CD8-positive, alpha-beta memory T cell (primary cell): Measurements from ENCODE around the gene RNF146. TPM values are rescaled to one million over a fixed set of nuclear protein-coding genes. Genes with fewer than 3 reads are reported as not detected.

ENCODE experiments used
- CTCF ChIA-PET: fragments of 350-600 bp; sonication (Branson Sonifier 250); formaldehyde crosslinking; loops from one replicate; lab custom pipeline; 2021; ENCODE audit warnings: antibody characterized with exemption; lab: Charles Lee
- POLR2A ChIA-PET: fragments of 350-600 bp; sonication (Branson Sonifier 250); formaldehyde crosslinking; loops from one replicate; lab custom pipeline; 2021; ENCODE audit warnings: antibody characterized with exemption; lab: Charles Lee
- DNase-seq, 5 donors: peaks; one replicate each; pipeline versions ENCODE4 v3.0.0 to v3.0.0-alpha.2; 2020 to 2022; ENCODE audit warnings: mixed read lengths in 1 of 5
- H3K27ac ChIP-seq: one replicate; pipeline ENCODE4 v1.7.0; 2013; ENCODE audit warnings: low read depth, mild to moderate bottlenecking, low read length, moderate library complexity
- H3K27me3 ChIP-seq: 2 replicates; pipeline ENCODE4 v1.7.0; 2013; ENCODE audit warnings: low read length, mild to moderate bottlenecking; ENCODE audit not compliant: insufficient read depth, poor library complexity, severe bottlenecking
- H3K36me3 ChIP-seq: 2 replicates; pipeline ENCODE4 v1.7.0; 2013; ENCODE audit warnings: mild to moderate bottlenecking, low read length, moderate library complexity; ENCODE audit not compliant: insufficient read depth
- H3K4me1 ChIP-seq: 2 replicates; pipeline ENCODE4 v1.7.0; 2013; ENCODE audit warnings: mild to moderate bottlenecking, low read length, moderate library complexity; ENCODE audit not compliant: insufficient read depth
- H3K4me3 ChIP-seq: 2 replicates; pipeline ENCODE4 v1.7.0; 2013; ENCODE audit warnings: mild to moderate bottlenecking, low read length
- H3K9me3 ChIP-seq: 2 replicates; pipeline ENCODE4 v1.7.0; 2013; ENCODE audit warnings: mild to moderate bottlenecking, low read length
- H3K27ac Mint-ChIP-seq, 8 donors: one replicate each; pipeline ENCODE4 v1.8.0; 2020 to 2021; ENCODE audit warnings: mixed read lengths in 8 of 8, mild to moderate bottlenecking in 6 of 8, inconsistent platforms in 3 of 8, moderate library complexity in 3 of 8
- H3K27me3 Mint-ChIP-seq, 2 donors: one replicate each; pipeline ENCODE4 v1.8.0; 2020 to 2021; ENCODE audit warnings: mixed read lengths in 2 of 2, mild to moderate bottlenecking in 1 of 2, moderate library complexity in 1 of 2
- H3K36me3 Mint-ChIP-seq, 3 donors: one replicate each; pipeline ENCODE4 v1.8.0; 2020 to 2021; ENCODE audit warnings: mixed read lengths in 3 of 3, inconsistent platforms in 1 of 3, mild to moderate bottlenecking in 1 of 3
- H3K4me1 Mint-ChIP-seq, 3 donors: one replicate each; pipeline ENCODE4 v1.8.0; 2020 to 2021; ENCODE audit warnings: mixed read lengths in 3 of 3, inconsistent platforms in 1 of 3, mild to moderate bottlenecking in 1 of 3
- H3K4me3 Mint-ChIP-seq, 7 donors: one replicate each; pipeline ENCODE4 v1.8.0; 2020 to 2021; ENCODE audit warnings: mixed read lengths in 7 of 7, mild to moderate bottlenecking in 6 of 7, moderate library complexity in 4 of 7, inconsistent platforms in 2 of 7
- H3K9me3 Mint-ChIP-seq, 5 donors: one replicate each; pipeline ENCODE4 v1.8.0; 2020 to 2022; ENCODE audit warnings: mixed read lengths in 5 of 5, mild to moderate bottlenecking in 3 of 5, moderate library complexity in 2 of 5, inconsistent platforms in 1 of 5
- polyA plus RNA-seq: library from polyadenylated mRNA; unstranded; fragments of 300-500 nt; fragmentation: Illumina TruSeq; gene quantifications from one replicate; pipeline ENCODE4 v1.2.3, GENCODE V29; 2021
- total RNA-seq, 2 experiments: library from RNA; stranded (reverse); gene quantifications; one replicate each; pipeline ENCODE4 v1.2.3, GENCODE V29; 2021

RNF146 gene
- total and polyA plus RNA-seq, 3 experiments from 2014 or later = 15.9 to 24.3 (median 22.0) TPM

DNA sequence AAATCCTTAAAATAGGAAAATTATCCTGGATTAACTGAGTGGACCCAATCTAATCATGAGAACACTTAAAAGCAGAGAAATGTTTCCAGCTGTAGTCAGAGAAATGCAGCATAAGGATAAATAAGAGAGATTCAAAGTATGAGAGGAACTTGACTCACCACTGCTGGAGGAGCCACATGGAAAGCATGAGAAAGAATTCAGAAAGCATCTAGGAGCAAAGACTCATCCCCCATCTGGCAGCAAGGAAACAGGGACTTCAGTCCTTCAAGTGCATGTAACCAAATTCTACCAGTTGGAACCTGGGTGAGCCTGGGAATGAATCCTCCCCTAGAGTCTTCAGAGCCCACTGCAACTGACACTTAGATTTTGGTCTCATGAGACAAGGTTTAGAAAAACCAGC lies 33.7 kb downstream of the RNF146 start:
- CTCF ChIA-PET = interaction anchor here (0.9 to 2.0 kb wide), 3 partner anchors 9 to 17 kb away, joined by 3 to 7 read pairs (median 3); no protein-coding TSS in a partner anchor
- no peaks in the 10 kb centered on the region for H3K4me1 ChIP-seq
- no peak for DNase-seq
- Mint-ChIP-seq H3K27ac (no peak overlapping the region), H3K4me3 (no peak overlapping the region), H3K4me1 (peaks cover 23 to 37% (median 34%) of the 10 kb centered on the region in 3 donors), H3K27me3 (no peaks in the 10 kb centered on the region), H3K36me3 (peaks cover 0 to 26% (median 2%) of the 10 kb centered on the region in 3 donors), H3K9me3 (no peaks in the 10 kb centered on the region)
- H3K4me3 ChIP-seq = no peak overlapping the region
- no peaks in the 10 kb centered on the region for H3K27me3 ChIP-seq
- H3K36me3 ChIP-seq = no peaks in the 10 kb centered on the region
- no peak overlapping the region for H3K27ac ChIP-seq
- H3K9me3 ChIP-seq = no peaks in the 10 kb centered on the region
- POLR2A ChIA-PET = no interaction called here

DNA sequence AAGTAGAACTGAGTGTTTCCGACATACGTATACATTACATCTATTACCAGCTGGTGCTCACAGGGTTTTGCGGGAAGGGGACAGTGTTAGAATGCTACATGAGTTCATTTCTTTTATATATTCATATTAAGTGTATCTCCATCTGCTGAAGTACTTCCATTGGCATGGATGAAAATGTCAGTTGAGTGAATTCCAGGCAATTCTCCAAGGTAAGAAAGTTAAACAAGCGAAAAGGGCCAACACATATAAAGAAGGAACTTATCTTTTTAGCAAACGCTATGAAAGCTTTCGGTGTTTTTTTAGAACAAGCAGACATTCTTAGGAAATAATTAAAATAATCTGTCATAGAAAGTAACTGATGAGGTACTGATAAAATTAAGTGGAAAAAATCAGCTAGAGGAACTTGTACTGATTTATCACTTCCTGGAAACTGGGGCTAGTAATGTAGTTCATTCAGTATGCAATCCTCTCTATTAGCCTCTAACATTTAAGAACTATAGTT lies 34.6 kb downstream of the RNF146 start:
- no peak overlapping the region for H3K27ac Mint-ChIP-seq
- ChIA-PET CTCF (interaction anchor here (1.2 kb wide), 2 partner anchors 25 to 237 kb away, joined by 4 read pairs; no protein-coding TSS in a partner anchor), POLR2A (no interaction called here)
- no peaks in the 10 kb centered on the region for H3K9me3 Mint-ChIP-seq
- no peaks in the 10 kb centered on the region for H3K27me3 Mint-ChIP-seq
- Histone ChIP-seq H3K27ac (no peak overlapping the region), H3K36me3 (no peaks in the 10 kb centered on the region), H3K9me3 (no peaks in the 10 kb centered on the region), H3K4me1 (no peaks in the 10 kb centered on the region), H3K27me3 (no peaks in the 10 kb centered on the region), H3K4me3 (no peak overlapping the region)
- H3K4me3 Mint-ChIP-seq = no peak overlapping the region
- peaks cover 26 to 45% (median 42%) of the 10 kb centered on the region in 3 donors for H3K4me1 Mint-ChIP-seq
- H3K36me3 Mint-ChIP-seq = peaks cover 0 to 27% (median 11%) of the 10 kb centered on the region in 3 donors
- no peak for DNase-seq

DNA sequence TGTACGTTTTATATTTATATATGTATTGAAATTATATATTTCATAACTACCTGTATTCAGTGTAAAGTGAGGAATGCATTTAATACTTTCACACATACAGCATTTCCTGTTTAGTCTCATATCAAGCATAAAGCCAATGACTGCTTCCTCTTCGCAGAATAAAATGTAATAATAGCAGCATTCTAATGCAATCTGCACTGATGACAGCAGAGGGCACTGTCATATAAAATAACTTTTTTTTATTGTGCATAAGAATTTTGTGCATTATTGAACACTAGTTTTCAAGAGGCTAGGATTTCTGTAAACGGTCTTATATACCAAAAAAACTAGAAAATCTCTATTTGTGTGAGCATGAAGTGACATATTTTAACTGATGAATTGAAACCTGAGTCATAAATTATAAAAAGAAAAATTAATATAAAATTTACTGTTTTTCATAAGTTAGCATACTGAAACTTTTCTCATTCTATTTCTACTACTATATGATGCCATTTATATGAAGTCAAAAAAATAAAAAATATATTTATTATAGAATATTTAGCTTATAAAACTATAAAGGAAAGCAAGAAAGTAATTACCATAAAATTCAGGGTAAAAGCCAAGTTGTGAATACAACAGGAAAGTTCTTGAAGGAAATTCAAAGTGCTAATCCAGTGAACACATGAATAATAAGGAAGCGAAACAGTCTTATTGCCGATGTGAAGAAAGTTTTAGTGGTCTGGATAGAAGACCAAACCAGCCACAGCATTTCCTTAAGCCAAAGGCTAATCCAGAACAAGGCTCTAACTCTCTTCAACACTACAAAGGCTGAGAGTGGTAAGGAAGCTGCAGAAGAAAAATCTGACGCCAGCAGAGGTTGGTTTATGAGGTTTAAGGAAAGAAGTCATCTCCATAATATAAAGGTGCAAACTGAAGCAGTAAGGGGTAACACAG lies 36.3 kb downstream of the RNF146 start:
- H3K36me3 Mint-ChIP-seq = peaks cover 5 to 30% (median 17%) of the 10 kb centered on the region in 3 donors
- peaks cover 0 to 4% (median 0%) of the 10 kb centered on the region in 5 donors for H3K9me3 Mint-ChIP-seq
- DNase-seq = peak in 4 of 5 donors; percentile 6 to 39 (median 14)
- ChIA-PET POLR2A (no interaction called here), CTCF (interaction anchor here (0.8 to 2.6 kb wide), 9 partner anchors 10 to 1522 kb away, joined by 3 to 12 read pairs (median 4); partner anchors contain the start of gene RNF146)
- no peaks in the 10 kb centered on the region for H3K9me3 ChIP-seq
- no peak overlapping the region for H3K4me3 Mint-ChIP-seq
- no peak overlapping the region for H3K27ac ChIP-seq
- no peaks in the 10 kb centered on the region for H3K27me3 ChIP-seq
- no peaks in the 10 kb centered on the region for H3K36me3 ChIP-seq
- no peaks in the 10 kb centered on the region for H3K4me1 ChIP-seq
- no peaks in the 10 kb centered on the region for H3K27me3 Mint-ChIP-seq
- H3K4me3 ChIP-seq = no peak overlapping the region
- H3K27ac Mint-ChIP-seq = peak overlapping the region in 1 of 8 donors; percentile 22
- H3K4me1 Mint-ChIP-seq = peaks cover 36 to 55% (median 54%) of the 10 kb centered on the region in 3 donors

DNA sequence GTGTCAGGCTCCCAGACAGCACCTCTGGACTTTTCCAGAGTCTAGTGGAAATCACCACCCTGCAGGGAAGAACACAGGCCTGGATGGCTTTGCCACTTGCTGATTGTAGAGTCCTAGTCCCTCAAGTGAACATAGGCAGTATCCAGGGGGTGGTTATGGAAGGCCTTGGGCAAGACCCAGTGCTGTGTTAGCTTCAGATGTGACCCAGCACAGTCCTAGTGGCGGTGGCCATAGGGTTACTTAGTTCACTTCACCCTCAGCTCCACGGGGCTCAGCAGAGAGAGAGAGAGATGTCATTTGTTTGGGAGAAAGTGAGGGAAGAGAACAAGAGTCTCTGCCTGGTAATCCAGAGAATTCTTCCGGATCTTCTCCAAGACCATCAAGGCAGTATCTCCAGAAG lies 37.3 kb downstream of the RNF146 start:
- Histone ChIP-seq H3K4me1 (no peaks in the 10 kb centered on the region), H3K27me3 (no peaks in the 10 kb centered on the region), H3K36me3 (no peaks in the 10 kb centered on the region), H3K9me3 (no peaks in the 10 kb centered on the region), H3K4me3 (no peak overlapping the region), H3K27ac (no peak overlapping the region)
- peaks cover 43 to 64% (median 62%) of the 10 kb centered on the region in 3 donors for H3K4me1 Mint-ChIP-seq
- no peaks in the 10 kb centered on the region for H3K27me3 Mint-ChIP-seq
- no peak overlapping the region for H3K4me3 Mint-ChIP-seq
- DNase-seq = no peak
- ChIA-PET CTCF (interaction anchor here (0.9 to 2.6 kb wide), 4 partner anchors 9 to 235 kb away, joined by 3 to 12 read pairs (median 6); partner anchors contain the start of gene RNF146), POLR2A (no interaction called here)
- peaks cover 10 to 36% (median 23%) of the 10 kb centered on the region in 3 donors for H3K36me3 Mint-ChIP-seq
- peaks cover 0 to 10% (median 0%) of the 10 kb centered on the region in 5 donors for H3K9me3 Mint-ChIP-seq
- peak overlapping the region in 3 of 8 donors; percentile 12 to 76 (median 47) for H3K27ac Mint-ChIP-seq

DNA sequence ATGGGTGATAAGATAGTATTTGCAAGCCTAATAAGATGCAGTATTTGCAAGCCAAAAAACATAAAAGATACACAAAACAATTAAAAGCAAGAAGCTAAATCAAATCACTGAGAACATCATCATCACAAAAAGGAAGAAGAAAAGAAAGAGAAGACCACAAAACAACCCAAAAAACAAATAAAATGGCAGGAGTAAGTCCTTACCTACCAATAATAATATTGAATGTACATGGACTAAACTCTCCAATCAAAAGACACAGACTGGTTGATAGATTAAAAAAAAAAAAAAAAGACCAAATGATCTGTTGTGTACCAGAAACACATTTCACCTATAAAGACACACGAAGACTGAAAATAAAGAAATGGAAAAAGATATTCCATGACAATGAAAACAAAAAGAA lies 39.1 kb downstream of the RNF146 start:
- Mint-ChIP-seq H3K27me3 (no peaks in the 10 kb centered on the region), H3K4me1 (peaks cover 53 to 76% (median 76%) of the 10 kb centered on the region in 3 donors), H3K27ac (peak overlapping the region in 2 of 8 donors; percentile 51 to 55), H3K9me3 (peaks cover 0 to 10% (median 0%) of the 10 kb centered on the region in 5 donors), H3K36me3 (peaks cover 20 to 46% (median 33%) of the 10 kb centered on the region in 3 donors), H3K4me3 (no peak overlapping the region)
- POLR2A ChIA-PET = no interaction called here
- no peaks in the 10 kb centered on the region for H3K9me3 ChIP-seq
- H3K27ac ChIP-seq = no peak overlapping the region
- H3K36me3 ChIP-seq = no peaks in the 10 kb centered on the region
- DNase-seq = no peak
- CTCF ChIA-PET = interaction anchor here (2.6 kb wide), 1 partner anchor 233 kb away, joined by 12 read pairs; no protein-coding TSS in a partner anchor
- H3K27me3 ChIP-seq = no peaks in the 10 kb centered on the region
- H3K4me3 ChIP-seq = no peak overlapping the region
- no peaks in the 10 kb centered on the region for H3K4me1 ChIP-seq

DNA sequence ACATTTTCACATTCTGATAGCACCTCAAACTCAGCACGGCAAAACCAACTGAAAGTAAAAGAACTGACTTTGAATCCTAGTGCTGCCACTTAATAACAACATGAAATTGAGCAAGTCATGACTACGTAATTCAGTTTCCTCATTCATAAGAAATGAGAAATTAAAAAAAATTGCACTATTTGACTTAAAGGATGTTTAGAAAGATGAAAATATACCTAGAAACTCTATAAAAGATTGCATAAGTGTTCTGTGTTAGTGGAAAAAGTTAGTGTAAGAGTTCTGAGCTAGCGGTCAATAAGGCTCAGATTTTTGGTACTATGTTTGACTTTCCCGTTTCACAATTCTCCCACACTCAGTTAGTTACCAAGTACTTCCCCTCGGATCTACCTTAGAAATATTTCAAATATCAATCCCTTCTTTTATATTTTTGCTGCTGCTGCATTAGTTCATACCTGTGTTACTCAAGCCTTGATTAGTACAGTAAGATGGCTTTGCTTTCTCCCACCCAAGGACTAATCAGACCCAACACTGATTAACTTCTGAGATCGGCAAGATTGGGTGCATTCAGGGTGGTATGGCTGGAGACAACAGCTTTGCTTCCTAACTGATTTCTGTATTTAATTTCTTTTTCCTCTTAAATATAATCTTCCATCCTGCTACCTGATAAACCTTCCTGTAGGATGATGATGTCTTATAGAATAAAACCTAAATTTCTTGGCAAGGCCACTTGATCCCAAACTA lies 50.9 kb downstream of the RNF146 start:
- no peaks in the 10 kb centered on the region for H3K9me3 Mint-ChIP-seq
- no peak overlapping the region for H3K4me3 ChIP-seq
- peaks cover 20 to 36% (median 21%) of the 10 kb centered on the region in 3 donors for H3K4me1 Mint-ChIP-seq
- H3K4me3 Mint-ChIP-seq = no peak overlapping the region
- H3K36me3 ChIP-seq = no peaks in the 10 kb centered on the region
- H3K27me3 Mint-ChIP-seq = no peaks in the 10 kb centered on the region
- no peak for DNase-seq
- H3K9me3 ChIP-seq = no peaks in the 10 kb centered on the region
- H3K27ac Mint-ChIP-seq = peak overlapping the region in 1 of 8 donors; percentile 2
- no peaks in the 10 kb centered on the region for H3K4me1 ChIP-seq
- peaks cover 0 to 47% (median 10%) of the 10 kb centered on the region in 3 donors for H3K36me3 Mint-ChIP-seq
- H3K27ac ChIP-seq = no peak overlapping the region
- ChIA-PET POLR2A (no interaction called here), CTCF (interaction anchor here (1.2 kb wide), 1 partner anchor 18 kb away, joined by 3 read pairs; no protein-coding TSS in a partner anchor)
- no peaks in the 10 kb centered on the region for H3K27me3 ChIP-seq

DNA sequence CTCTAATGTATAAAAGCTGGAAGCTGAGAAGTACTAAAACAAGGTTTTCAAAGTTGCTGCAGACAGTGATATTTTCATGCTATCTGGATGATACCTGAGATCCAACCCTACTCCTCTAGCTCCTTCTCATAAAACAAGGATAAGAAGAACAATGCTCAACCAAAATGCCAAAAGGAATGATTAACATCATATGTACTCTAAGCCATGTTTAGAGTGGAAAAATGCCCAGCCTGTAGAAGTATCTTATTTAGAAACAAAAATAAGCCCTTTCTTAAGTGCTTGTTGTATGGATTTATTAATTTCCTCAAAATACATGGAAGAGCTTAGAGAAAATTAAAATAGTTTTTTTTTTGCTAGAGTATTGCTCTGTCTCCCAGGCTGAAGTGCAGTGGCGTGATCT lies 53.0 kb downstream of the RNF146 start:
- Mint-ChIP-seq H3K9me3 (no peaks in the 10 kb centered on the region), H3K36me3 (peaks cover 3 to 54% (median 12%) of the 10 kb centered on the region in 3 donors), H3K27me3 (no peaks in the 10 kb centered on the region), H3K27ac (peak overlapping the region in 2 of 8 donors; percentile 1 to 76), H3K4me3 (no peak overlapping the region), H3K4me1 (peaks cover 18 to 32% (median 20%) of the 10 kb centered on the region in 3 donors)
- ChIA-PET CTCF (interaction anchor here (1.4 kb wide), 1 partner anchor 195 kb away, joined by 3 read pairs; no protein-coding TSS in a partner anchor), POLR2A (no interaction called here)
- Histone ChIP-seq H3K36me3 (no peaks in the 10 kb centered on the region), H3K9me3 (no peaks in the 10 kb centered on the region), H3K27me3 (no peaks in the 10 kb centered on the region), H3K4me3 (no peak overlapping the region), H3K27ac (no peak overlapping the region), H3K4me1 (no peaks in the 10 kb centered on the region)
- DNase-seq = no peak
